OCI-LY1 (cell line): Measurements from ENCODE around the gene NUS1.
"Not testable (repeated sequence)": the region's sequence is repeated elsewhere in the genome, so short reads cannot be mapped to it uniquely, and the experiment has no call there.

Experiments
- H2AFZ ChIP-seq: fragments of 200-600 bp; sonication (generic), shearing (Covaris generic); 2 replicates; pipeline ENCODE4 v1.6.0; 2014; ENCODE audit warnings: antibody characterized with exemption, mild to moderate bottlenecking, low read length
- H3F3A ChIP-seq: fragments of 200-600 bp; sonication (generic), shearing (Covaris generic); 2 replicates; pipeline ENCODE4 v1.6.0; 2014; ENCODE audit warnings: mild to moderate bottlenecking, antibody characterized with exemption, low read length, moderate library complexity; ENCODE audit not compliant: insufficient read depth
- H3K27ac ChIP-seq: fragments of 200-600 bp; sonication (generic); 2 replicates; pipeline ENCODE4 v1.5.1; 2014; ENCODE audit warnings: low read length, mixed run types, mild to moderate bottlenecking, low read depth; ENCODE audit not compliant: poor library complexity, severe bottlenecking
- H3K27me3 ChIP-seq: fragments of 200-600 bp; sonication (generic); 2 replicates; pipeline ENCODE4 v1.6.0; 2014; ENCODE audit warnings: antibody characterized with exemption, mild to moderate bottlenecking, low read length, moderate library complexity; ENCODE audit not compliant: insufficient read depth
- H3K36me3 ChIP-seq: fragments of 200-600 bp; sonication (generic); 2 replicates; pipeline ENCODE4 v1.6.1; 2014; ENCODE audit warnings: mild to moderate bottlenecking, antibody characterized with exemption, low read length, moderate library complexity, mixed read lengths; ENCODE audit not compliant: insufficient read depth
- H3K4me1 ChIP-seq: fragments of 200-600 bp; sonication (generic); 2 replicates; pipeline ENCODE4 v1.5.1; 2014; ENCODE audit warnings: mild to moderate bottlenecking, low read length, moderate library complexity; ENCODE audit not compliant: insufficient read depth, severe bottlenecking
- H3K4me2 ChIP-seq: fragments of 200-600 bp; sonication (generic), shearing (Covaris generic); 2 replicates; pipeline ENCODE4 v1.6.1; 2014; ENCODE audit warnings: low read length
- H3K4me3 ChIP-seq: fragments of 200-600 bp; sonication (generic); 2 replicates; pipeline ENCODE4 v1.5.1; 2014; ENCODE audit warnings: low read length, low read depth, mild to moderate bottlenecking, mixed read lengths; ENCODE audit not compliant: poor library complexity, severe bottlenecking
- H3K79me2 ChIP-seq: fragments of 200-600 bp; shearing (Covaris generic); 2 replicates; pipeline ENCODE4 v1.6.1; 2016; ENCODE audit warnings: mixed run types, low read length, mixed read lengths; ENCODE audit not compliant: insufficient read depth
- H3K9ac ChIP-seq: fragments of 200-600 bp; sonication (generic), shearing (Covaris generic); 2 replicates; pipeline ENCODE4 v1.6.1; 2014; ENCODE audit warnings: mild to moderate bottlenecking, low read length, mixed read lengths
- H3K9me2 ChIP-seq: fragments of 200-600 bp; sonication (generic), shearing (Covaris generic); 2 replicates; pipeline ENCODE4 v1.6.1; 2014; ENCODE audit warnings: low read depth, mild to moderate bottlenecking, low read length, mixed read lengths
- H3K9me3 ChIP-seq: fragments of 200-600 bp; shearing (Covaris generic); 2 replicates; pipeline ENCODE4 v1.6.1; 2014; ENCODE audit warnings: low read length, mixed read lengths
- H4K20me1 ChIP-seq: fragments of 200-600 bp; sonication (generic), shearing (Covaris generic); 2 replicates; pipeline ENCODE4 v1.6.0; 2016; ENCODE audit warnings: mild to moderate bottlenecking, low read length; ENCODE audit not compliant: insufficient read depth
- EZH2 ChIP-seq: fragments of 200-600 bp; sonication (generic), shearing (Covaris generic); IDR thresholded peaks from 2 replicates; pipeline ENCODE4 v1.8.0; 2017; ENCODE audit warnings: borderline replicate concordance, mixed run types, mild to moderate bottlenecking, antibody characterized with exemption, low read length, moderate library complexity, mixed read lengths
- TF ChIP-seq, protein P1 (sequence below): fragments of 200-600 bp; sonication (generic), shearing (Covaris generic); IDR thresholded peaks from 2 replicates; pipeline ENCODE4 v1.5.1; 2017; ENCODE audit warnings: mild to moderate bottlenecking, antibody characterized with exemption, low read length, moderate library complexity, mixed read lengths

The NUS1 gene

DNA sequence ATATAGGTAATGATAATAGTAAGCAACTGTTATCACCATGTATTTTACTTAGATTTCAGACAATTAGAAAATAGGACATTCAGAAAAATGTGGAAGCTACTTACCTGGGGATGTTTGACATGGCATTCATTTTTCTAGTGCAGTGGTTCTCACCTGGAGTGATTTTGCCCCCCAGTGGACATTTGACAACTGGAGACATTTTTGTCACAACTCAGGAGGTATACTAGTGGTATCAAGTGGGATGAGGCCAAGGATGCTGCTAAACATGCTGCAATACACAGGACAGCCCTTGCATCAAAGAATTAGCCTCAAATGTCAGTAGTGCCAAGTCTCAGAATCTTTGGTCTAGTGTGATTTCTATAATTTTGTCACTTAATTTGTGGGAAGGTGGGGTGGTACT, 36.1 kb downstream of the NUS1 start:
- peaks cover 4% of the 10 kb centered on the region; the same call in 1 of the 2 replicates for H3K36me3 ChIP-seq
- H3K4me2 ChIP-seq, result no peak overlapping the region
- H3K9me2 ChIP-seq, result no peaks in the 10 kb centered on the region
- no peaks in the 10 kb centered on the region for H3F3A ChIP-seq
- H4K20me1 ChIP-seq, result no peaks in the 10 kb centered on the region
- H3K9ac ChIP-seq, result no peak overlapping the region
- H3K79me2 ChIP-seq, result no peaks in the 10 kb centered on the region
- H3K27me3 ChIP-seq, result no peaks in the 10 kb centered on the region
- no peak overlapping the region for H3K4me3 ChIP-seq
- no peak overlapping the region for H3K27ac ChIP-seq
- TF ChIP-seq, protein P1, sequence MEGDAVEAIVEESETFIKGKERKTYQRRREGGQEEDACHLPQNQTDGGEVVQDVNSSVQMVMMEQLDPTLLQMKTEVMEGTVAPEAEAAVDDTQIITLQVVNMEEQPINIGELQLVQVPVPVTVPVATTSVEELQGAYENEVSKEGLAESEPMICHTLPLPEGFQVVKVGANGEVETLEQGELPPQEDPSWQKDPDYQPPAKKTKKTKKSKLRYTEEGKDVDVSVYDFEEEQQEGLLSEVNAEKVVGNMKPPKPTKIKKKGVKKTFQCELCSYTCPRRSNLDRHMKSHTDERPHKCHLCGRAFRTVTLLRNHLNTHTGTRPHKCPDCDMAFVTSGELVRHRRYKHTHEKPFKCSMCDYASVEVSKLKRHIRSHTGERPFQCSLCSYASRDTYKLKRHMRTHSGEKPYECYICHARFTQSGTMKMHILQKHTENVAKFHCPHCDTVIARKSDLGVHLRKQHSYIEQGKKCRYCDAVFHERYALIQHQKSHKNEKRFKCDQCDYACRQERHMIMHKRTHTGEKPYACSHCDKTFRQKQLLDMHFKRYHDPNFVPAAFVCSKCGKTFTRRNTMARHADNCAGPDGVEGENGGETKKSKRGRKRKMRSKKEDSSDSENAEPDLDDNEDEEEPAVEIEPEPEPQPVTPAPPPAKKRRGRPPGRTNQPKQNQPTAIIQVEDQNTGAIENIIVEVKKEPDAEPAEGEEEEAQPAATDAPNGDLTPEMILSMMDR, result peak; percentile 41
- TF ChIP-seq EZH2, result no peak
- H3K9me3 ChIP-seq, result no peaks in the 10 kb centered on the region
- no peaks in the 10 kb centered on the region for H3K4me1 ChIP-seq
- H2AFZ ChIP-seq, result no peak overlapping the region

DNA sequence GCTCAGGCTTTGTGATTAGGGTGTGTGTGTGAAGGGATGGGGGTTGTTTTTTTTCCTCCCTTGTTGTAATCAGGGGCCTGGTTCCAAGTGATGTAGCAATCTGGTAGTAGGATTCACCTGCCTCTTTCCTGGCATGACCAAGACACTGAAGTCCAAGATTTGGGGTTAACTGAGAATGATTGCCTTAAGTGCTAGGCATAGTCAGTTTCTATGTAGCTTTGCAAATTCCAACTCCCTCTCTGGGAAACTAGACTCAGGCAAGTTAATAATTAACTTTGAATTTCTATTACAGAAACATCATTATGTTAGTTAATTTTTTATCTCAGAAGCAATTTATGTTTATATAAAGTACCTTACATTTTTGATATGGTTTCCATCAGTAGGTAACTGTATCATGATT, 43.6 kb downstream of the NUS1 start:
- Histone ChIP-seq H3K9me2 (no peaks in the 10 kb centered on the region), H3K4me1 (no peaks in the 10 kb centered on the region), H3K4me3 (no peak overlapping the region), H4K20me1 (no peaks in the 10 kb centered on the region), H3K36me3 (no peaks in the 10 kb centered on the region), H3K27me3 (no peaks in the 10 kb centered on the region), H3K9me3 (no peaks in the 10 kb centered on the region), H3F3A (no peaks in the 10 kb centered on the region), H3K9ac (no peak overlapping the region), H2AFZ (no peak overlapping the region), H3K4me2 (no peak overlapping the region), H3K27ac (no peak overlapping the region), H3K79me2 (no peaks in the 10 kb centered on the region)
- no peak for TF ChIP-seq EZH2
- TF ChIP-seq, protein P1, result no peak

DNA sequence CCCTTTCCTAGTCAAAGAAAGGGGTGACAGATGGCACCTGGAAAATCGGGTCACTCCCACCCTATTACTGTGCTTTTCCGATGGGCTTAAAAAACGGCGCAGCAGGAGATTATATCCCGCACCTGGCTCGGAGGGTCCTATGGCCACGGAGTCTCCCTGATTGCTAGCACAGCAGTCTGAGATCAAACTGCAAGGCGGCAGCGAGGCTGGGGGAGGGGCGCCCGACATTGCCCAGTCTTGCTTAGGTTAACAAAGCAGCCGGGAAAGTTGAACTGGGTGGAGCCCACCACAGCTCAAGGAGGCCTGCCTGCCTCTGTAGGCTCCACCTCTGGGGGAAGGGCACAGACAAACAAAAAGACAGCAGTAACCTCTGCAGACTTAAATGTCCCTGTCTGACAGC, 46.3 kb downstream of the NUS1 start:
- not testable (repeated sequence) for H3K4me1 ChIP-seq, H3K9me3 ChIP-seq, H3F3A ChIP-seq, H3K9me2 ChIP-seq, H4K20me1 ChIP-seq, H3K27me3 ChIP-seq, H3K9ac ChIP-seq, H3K4me2 ChIP-seq, H3K4me3 ChIP-seq, H2AFZ ChIP-seq, H3K27ac ChIP-seq, H3K79me2 ChIP-seq, H3K36me3 ChIP-seq

DNA sequence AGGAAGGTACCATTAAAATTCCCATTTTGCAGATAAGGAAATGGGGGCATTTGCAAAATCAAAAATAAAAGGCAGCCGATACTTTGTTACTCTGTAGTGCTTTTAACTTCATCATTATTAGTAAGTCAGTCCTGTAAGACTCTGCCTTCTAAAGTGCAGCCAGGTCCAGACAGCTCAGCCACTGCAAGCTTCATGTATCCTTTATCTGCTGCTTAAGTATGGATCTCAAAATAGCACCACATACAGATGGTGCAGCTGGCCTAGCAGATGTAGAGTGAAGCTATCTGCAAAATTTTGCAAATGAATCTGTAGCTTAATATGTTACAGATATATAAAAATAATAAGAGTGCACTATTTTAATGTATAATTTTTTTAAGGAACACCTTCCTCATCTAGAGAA, 53.4 kb downstream of the NUS1 start:
- Histone ChIP-seq H4K20me1 (no peaks in the 10 kb centered on the region), H3K79me2 (no peaks in the 10 kb centered on the region), H3K9me2 (no peaks in the 10 kb centered on the region), H3K4me3 (no peak overlapping the region), H3K27ac (no peak overlapping the region), H3K27me3 (no peaks in the 10 kb centered on the region), H3K36me3 (no peaks in the 10 kb centered on the region), H3K9me3 (no peaks in the 10 kb centered on the region), H3F3A (no peaks in the 10 kb centered on the region), H3K4me2 (no peak overlapping the region), H2AFZ (no peak overlapping the region), H3K9ac (no peak overlapping the region), H3K4me1 (no peaks in the 10 kb centered on the region)
- TF ChIP-seq EZH2, result no peak
- TF ChIP-seq, protein P1, result no peak
